ENCODE results near the gene KRTAP12-2. TPM values are rescaled to one million over a fixed set of nuclear protein-coding genes. Genes with fewer than 3 reads are reported as not detected.

Gene KRTAP12-2
- total RNA-seq, 1 donor from 2014 or later = not detected

DNA sequence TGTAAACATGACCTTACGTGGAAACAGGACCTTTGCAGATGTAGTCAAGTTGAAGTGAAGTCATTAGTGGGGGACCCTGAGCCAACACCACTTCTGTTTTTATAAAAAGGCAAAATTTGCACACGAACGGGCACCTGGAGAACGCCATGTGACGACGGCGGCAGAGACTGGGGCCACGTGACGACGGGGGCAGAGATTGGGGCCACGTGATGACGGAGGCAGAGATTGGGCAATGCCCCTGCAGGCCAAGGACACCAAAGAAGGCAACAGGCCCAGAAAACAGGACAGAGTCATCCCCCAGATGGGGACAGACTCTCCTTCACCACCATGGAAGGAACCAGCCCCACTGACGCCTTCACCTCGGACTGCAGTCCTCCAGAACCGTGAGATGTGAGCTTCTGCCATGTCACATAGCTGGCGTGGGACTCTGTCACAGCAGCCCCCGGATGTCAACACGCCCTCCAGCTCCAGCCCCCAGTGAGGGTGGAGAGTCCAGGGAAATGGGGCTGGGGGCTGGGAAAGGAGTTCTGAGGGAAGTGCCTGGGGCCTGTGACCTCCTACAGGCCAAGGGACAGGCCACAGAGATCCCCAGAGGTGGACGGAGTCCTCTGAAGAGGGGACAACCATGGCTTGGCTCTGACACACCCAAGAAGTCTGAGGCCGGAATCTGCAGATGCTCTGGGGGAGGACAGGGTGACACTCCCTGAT lies 16.3 kb downstream of the KRTAP12-2 start:
- peaks cover 6% of the 10 kb centered on the region for H3K4me1 Mint-ChIP-seq (ENCODE audit: low read depth, unreplicated experiment)
- H3K27ac Mint-ChIP-seq (ENCODE audit: unreplicated experiment) = no peak overlapping the region
- H3K27me3 Mint-ChIP-seq (ENCODE audit: unreplicated experiment) = peaks cover 9% of the 10 kb centered on the region
- H3K4me3 Mint-ChIP-seq (ENCODE audit: unreplicated experiment) = no peak overlapping the region
- peaks cover 18% of the 10 kb centered on the region for H3K9me3 Mint-ChIP-seq (ENCODE audit: unreplicated experiment)
- no peak for DNase-seq
- TF ChIP-seq, protein P1, sequence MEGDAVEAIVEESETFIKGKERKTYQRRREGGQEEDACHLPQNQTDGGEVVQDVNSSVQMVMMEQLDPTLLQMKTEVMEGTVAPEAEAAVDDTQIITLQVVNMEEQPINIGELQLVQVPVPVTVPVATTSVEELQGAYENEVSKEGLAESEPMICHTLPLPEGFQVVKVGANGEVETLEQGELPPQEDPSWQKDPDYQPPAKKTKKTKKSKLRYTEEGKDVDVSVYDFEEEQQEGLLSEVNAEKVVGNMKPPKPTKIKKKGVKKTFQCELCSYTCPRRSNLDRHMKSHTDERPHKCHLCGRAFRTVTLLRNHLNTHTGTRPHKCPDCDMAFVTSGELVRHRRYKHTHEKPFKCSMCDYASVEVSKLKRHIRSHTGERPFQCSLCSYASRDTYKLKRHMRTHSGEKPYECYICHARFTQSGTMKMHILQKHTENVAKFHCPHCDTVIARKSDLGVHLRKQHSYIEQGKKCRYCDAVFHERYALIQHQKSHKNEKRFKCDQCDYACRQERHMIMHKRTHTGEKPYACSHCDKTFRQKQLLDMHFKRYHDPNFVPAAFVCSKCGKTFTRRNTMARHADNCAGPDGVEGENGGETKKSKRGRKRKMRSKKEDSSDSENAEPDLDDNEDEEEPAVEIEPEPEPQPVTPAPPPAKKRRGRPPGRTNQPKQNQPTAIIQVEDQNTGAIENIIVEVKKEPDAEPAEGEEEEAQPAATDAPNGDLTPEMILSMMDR (IDR thresholded peaks at IDR 0.05; ENCODE audit: partially characterized antibody, unreplicated experiment) = no peak
- no peaks in the 10 kb centered on the region for H3K36me3 Mint-ChIP-seq (ENCODE audit: unreplicated experiment)

DNA sequence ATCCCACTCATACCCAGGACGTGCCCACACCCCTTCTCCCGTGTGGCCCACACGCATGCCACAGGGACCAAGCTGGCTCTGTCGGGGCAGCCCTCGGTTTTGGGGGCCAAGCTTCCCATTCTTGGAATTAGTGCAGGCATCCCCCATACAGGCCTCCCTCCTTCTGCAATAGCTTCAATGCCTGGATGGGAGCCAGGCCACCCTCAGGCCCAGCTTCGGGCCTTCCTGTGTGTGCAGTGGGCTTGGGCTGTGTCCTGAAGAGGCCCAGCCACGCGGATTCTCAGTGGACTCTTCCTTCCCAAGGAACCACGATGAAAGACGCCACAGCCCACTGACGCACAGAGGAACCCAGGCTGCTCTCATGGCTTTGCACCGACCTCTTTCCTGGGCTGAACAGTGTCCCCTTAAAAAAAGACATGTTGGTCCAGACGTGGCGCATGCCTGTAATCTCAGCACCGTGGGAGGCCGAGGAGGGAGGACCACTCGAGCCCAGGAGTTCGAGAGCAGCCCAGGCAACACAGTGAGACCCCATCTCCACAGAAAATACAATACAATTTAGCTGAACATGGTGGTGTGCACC lies 17.1 kb downstream of the KRTAP12-2 start:
- DNase-seq = no peak
- no peak overlapping the region for H3K27ac Mint-ChIP-seq (ENCODE audit: unreplicated experiment)
- no peak overlapping the region for H3K4me3 Mint-ChIP-seq (ENCODE audit: unreplicated experiment)
- H3K9me3 Mint-ChIP-seq (ENCODE audit: unreplicated experiment) = peaks cover 22% of the 10 kb centered on the region
- peaks cover 6% of the 10 kb centered on the region for H3K4me1 Mint-ChIP-seq (ENCODE audit: low read depth, unreplicated experiment)
- H3K27me3 Mint-ChIP-seq (ENCODE audit: unreplicated experiment) = peaks cover 9% of the 10 kb centered on the region
- TF ChIP-seq, protein P1 (IDR thresholded peaks at IDR 0.05; ENCODE audit: partially characterized antibody, unreplicated experiment) = no peak
- H3K36me3 Mint-ChIP-seq (ENCODE audit: unreplicated experiment) = peaks cover 6% of the 10 kb centered on the region

DNA sequence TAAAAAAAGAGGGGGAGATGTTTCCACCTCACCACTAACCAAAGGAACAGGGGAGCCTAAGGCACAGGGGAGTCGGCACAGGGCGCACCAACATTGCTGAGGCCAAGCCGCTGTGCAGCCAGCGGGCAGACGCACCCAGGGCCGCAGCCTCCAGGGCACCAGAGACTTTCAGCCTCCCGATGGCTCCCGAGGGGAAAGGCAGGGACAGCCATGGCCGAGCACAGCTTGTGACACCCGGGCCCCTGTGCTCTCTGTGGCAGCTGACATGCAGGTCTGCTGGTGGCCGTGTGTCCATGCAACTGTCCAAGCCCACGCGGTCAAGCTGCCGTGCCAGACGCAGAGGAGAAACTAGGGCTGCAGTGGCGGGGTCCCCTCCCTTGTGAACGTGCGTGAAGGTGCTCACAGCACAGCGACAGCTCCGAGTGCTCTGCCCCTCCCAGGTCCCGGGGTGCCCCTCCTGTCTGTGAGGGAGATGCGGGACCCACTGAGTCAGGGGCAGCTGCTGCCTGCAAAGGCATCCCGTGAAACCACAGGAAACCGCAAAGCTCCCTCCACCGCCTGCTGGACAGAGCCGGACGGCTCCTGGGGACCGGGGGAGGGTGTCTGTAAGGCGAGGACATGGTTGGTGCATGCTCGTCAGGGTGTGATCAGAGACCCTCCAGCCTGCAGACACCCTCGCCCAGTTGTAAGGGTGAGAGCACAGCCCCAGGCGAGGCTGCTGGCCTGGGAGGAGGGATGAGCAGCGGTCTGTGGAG lies 18.0 kb downstream of the KRTAP12-2 start:
- H3K36me3 Mint-ChIP-seq (ENCODE audit: unreplicated experiment) = peaks cover 13% of the 10 kb centered on the region
- TF ChIP-seq, protein P1 (IDR thresholded peaks at IDR 0.05; ENCODE audit: partially characterized antibody, unreplicated experiment) = no peak
- no peak for DNase-seq
- H3K4me3 Mint-ChIP-seq (ENCODE audit: unreplicated experiment) = no peak overlapping the region
- peaks cover 6% of the 10 kb centered on the region for H3K4me1 Mint-ChIP-seq (ENCODE audit: low read depth, unreplicated experiment)
- H3K9me3 Mint-ChIP-seq (ENCODE audit: unreplicated experiment) = peaks cover 24% of the 10 kb centered on the region
- H3K27ac Mint-ChIP-seq (ENCODE audit: unreplicated experiment) = no peak overlapping the region
- H3K27me3 Mint-ChIP-seq (ENCODE audit: unreplicated experiment) = peaks cover 9% of the 10 kb centered on the region

DNA sequence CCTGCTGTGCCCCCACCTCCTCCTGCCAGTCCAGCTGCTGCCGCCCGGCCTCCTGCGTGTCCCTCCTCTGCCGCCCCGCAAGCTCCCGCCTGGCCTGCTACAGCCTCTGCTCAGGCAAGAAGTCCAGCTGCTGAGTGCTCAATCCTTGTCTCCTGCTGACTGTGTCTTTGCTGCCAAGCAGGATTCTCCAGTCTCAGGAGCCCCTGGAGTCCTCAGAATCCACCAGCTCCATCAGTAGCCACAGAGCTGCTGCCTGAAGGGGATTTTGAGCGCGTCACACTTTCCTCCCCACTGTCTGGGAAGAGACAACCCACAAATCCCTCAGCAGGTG lies 19.5 kb downstream of the KRTAP12-2 start:
- Mint-ChIP-seq H3K9me3 (ENCODE audit: unreplicated experiment) (peaks cover 22% of the 10 kb centered on the region), H3K36me3 (ENCODE audit: unreplicated experiment) (peaks cover 16% of the 10 kb centered on the region), H3K27me3 (ENCODE audit: unreplicated experiment) (peaks cover 9% of the 10 kb centered on the region), H3K4me3 (ENCODE audit: unreplicated experiment) (peak overlapping the region; percentile 15), H3K27ac (ENCODE audit: unreplicated experiment) (peak overlapping the region; percentile 64), H3K4me1 (ENCODE audit: low read depth, unreplicated experiment) (peaks cover 6% of the 10 kb centered on the region)
- peak; percentile 42 for DNase-seq
- TF ChIP-seq, protein P1 (IDR thresholded peaks at IDR 0.05; ENCODE audit: partially characterized antibody, unreplicated experiment) = no peak
